Epidermal melanocyte (primary cell): ENCODE measurements around the gene CNTNAP4.

Experiments
- DNase-seq: peaks from one replicate; pipeline ENCODE4 v3.0.0; 2011; ENCODE audit warnings: low spot score; ENCODE audit not compliant: insufficient read length

Gene CNTNAP4

GRCh38 chr16:76389126-76389525 is 111.9 kb downstream of the CNTNAP4 start:
- no peak for DNase-seq

GRCh38 chr16:76390476-76390875 is 113.3 kb downstream of the CNTNAP4 start:
- no peak for DNase-seq

GRCh38 chr16:76396977-76397376 is 119.8 kb downstream of the CNTNAP4 start:
- no peak for DNase-seq

GRCh38 chr16:76409706-76410105 is 132.5 kb downstream of the CNTNAP4 start:
- DNase-seq, result no peak

- DNase-seq, result no peak
Observed at GRCh38 chr16:76421571-76421970, 144.4 kb downstream of the CNTNAP4 start.

- no peak for DNase-seq
Observed at GRCh38 chr16:76428858-76429257, 151.7 kb downstream of the CNTNAP4 start.

- DNase-seq, result no peak
Observed at GRCh38 chr16:76441391-76441790, 164.2 kb downstream of the CNTNAP4 start.

- no peak for DNase-seq
Observed at GRCh38 chr16:76441876-76442275, 164.7 kb downstream of the CNTNAP4 start.

GRCh38 chr16:76443973-76444372 is 166.8 kb downstream of the CNTNAP4 start:
- no peak for DNase-seq

GRCh38 chr16:76444832-76445231 is 167.6 kb downstream of the CNTNAP4 start:
- DNase-seq, result no peak

GRCh38 chr16:76445815-76446214 is 168.6 kb downstream of the CNTNAP4 start:
- no peak for DNase-seq

- DNase-seq, result no peak
Observed at GRCh38 chr16:76446251-76446650, 169.1 kb downstream of the CNTNAP4 start.

- no peak for DNase-seq
Observed at GRCh38 chr16:76450890-76451289, 173.7 kb downstream of the CNTNAP4 start.

- DNase-seq, result no peak
Observed at GRCh38 chr16:76455257-76455656, 178.1 kb downstream of the CNTNAP4 start.

- no peak for DNase-seq
Observed at GRCh38 chr16:76456016-76456415, 178.8 kb downstream of the CNTNAP4 start.

- no peak for DNase-seq
Observed at GRCh38 chr16:76459111-76459510, 181.9 kb downstream of the CNTNAP4 start.

GRCh38 chr16:76461836-76462235 is 184.6 kb downstream of the CNTNAP4 start:
- DNase-seq, result no peak

- DNase-seq, result no peak
Observed at GRCh38 chr16:76464955-76465620, 187.9 kb downstream of the CNTNAP4 start.

- no peak for DNase-seq
Observed at GRCh38 chr16:76466871-76467270, 189.7 kb downstream of the CNTNAP4 start.

- DNase-seq, result no peak
Observed at GRCh38 chr16:76474048-76474447, 196.8 kb downstream of the CNTNAP4 start.

GRCh38 chr16:76478105-76478504 is 200.9 kb downstream of the CNTNAP4 start:
- DNase-seq, result no peak

- DNase-seq, result peak; percentile 33
Observed at GRCh38 chr16:76483307-76483909, 206.2 kb downstream of the CNTNAP4 start.

- no peak for DNase-seq
Observed at GRCh38 chr16:76484020-76484419, 206.8 kb downstream of the CNTNAP4 start.
